PC-3 (cell line): ENCODE measurements around the gene ODC1. TPM values are rescaled to one million over a fixed set of nuclear protein-coding genes. Genes with fewer than 3 reads are reported as not detected.
A peak's percentile ranks its signal among the peaks of the same experiment; 100 is the strongest.

Experiments
- ATAC-seq: fragments of 200-7000 bp; cut with Tn5 transposase; 2 replicates; pipeline ENCODE4 v1.9.1; 2020; ENCODE audit warnings: mild to moderate bottlenecking, moderate library complexity
- BruUV-seq: library from RNA; stranded (reverse); fragments of 400-500 nt; replicated peaks from 2 replicates; lab custom pipeline; 2021; lab: Mats Ljungman, UMichigan
- CTCF ChIA-PET: fragments of 300-600 bp; sonication (Branson Sonifier 250); formaldehyde crosslinking; loops from one replicate; lab custom pipeline; 2022; ENCODE audit warnings: antibody characterized with exemption; lab: Charles Lee
- POLR2A ChIA-PET: fragments of 300-600 bp; sonication (Branson Sonifier 250); formaldehyde crosslinking; loops from one replicate; lab custom pipeline; 2022; ENCODE audit warnings: antibody characterized with exemption; ENCODE audit not compliant: unreplicated experiment; lab: Charles Lee
- DNase-seq: peaks from one replicate; pipeline ENCODE4 v3.0.0-alpha.2; 2015
- H2AFZ ChIP-seq: fragments of 300-600 bp; sonication (generic); 2 replicates; pipeline ENCODE4 v1.6.0; 2016; ENCODE audit warnings: antibody characterized with exemption, low read length
- H3F3A ChIP-seq: fragments of 300-600 bp; sonication (generic); one replicate; pipeline ENCODE4 v1.6.0; 2017; ENCODE audit warnings: antibody characterized with exemption, low read length, control low read depth, mild to moderate bottlenecking; ENCODE audit not compliant: unreplicated experiment
- H3K27ac ChIP-seq: fragments of 300-600 bp; sonication (generic); 2 replicates; pipeline ENCODE4 v1.5.1; 2016; ENCODE audit warnings: mild to moderate bottlenecking, low read length
- H3K27me3 ChIP-seq: fragments of 300-600 bp; sonication (generic); 2 replicates; pipeline ENCODE4 v1.6.1; 2016; ENCODE audit warnings: low read length, mixed read lengths
- H3K36me3 ChIP-seq: fragments of 300-600 bp; sonication (generic); 2 replicates; pipeline ENCODE4 v1.6.1; 2016; ENCODE audit warnings: low read depth, mixed run types, low read length, mixed read lengths
- H3K4me1 ChIP-seq: fragments of 300-600 bp; sonication (generic); 2 replicates; pipeline ENCODE4 v1.5.1; 2016; ENCODE audit warnings: low read length; ENCODE audit not compliant: insufficient read depth
- H3K4me2 ChIP-seq: fragments of 300-600 bp; sonication (generic); 2 replicates; pipeline ENCODE4 v1.6.0; 2016; ENCODE audit warnings: low read length
- H3K4me3 ChIP-seq: fragments of 300-600 bp; sonication (generic); 2 replicates; pipeline ENCODE4 v1.5.1; 2016; ENCODE audit warnings: mild to moderate bottlenecking, low read length, mixed read lengths
- H3K79me2 ChIP-seq: fragments of 300-600 bp; sonication (generic); 2 replicates; pipeline ENCODE4 v1.6.1; 2017; ENCODE audit warnings: low read length, mixed read lengths
- H3K9ac ChIP-seq: fragments of 300-600 bp; sonication (generic); 2 replicates; pipeline ENCODE4 v1.6.0; 2016; ENCODE audit warnings: mild to moderate bottlenecking, low read length
- H3K9me2 ChIP-seq: fragments of 300-600 bp; sonication (generic); replicated peaks from 2 replicates; pipeline ENCODE4 v1.6.1; 2016; ENCODE audit warnings: mixed run types, low read length, mixed read lengths
- H3K9me3 ChIP-seq: fragments of 300-600 bp; sonication (generic); 2 replicates; pipeline ENCODE4 v1.6.1; 2016; ENCODE audit warnings: low read length, mixed read lengths
- H4K20me1 ChIP-seq: fragments of 300-600 bp; sonication (generic); 2 replicates; pipeline ENCODE4 v1.6.1; 2016; ENCODE audit warnings: low read length, mixed read lengths
- CTCF ChIP-seq: fragments of 300-600 bp; sonication (generic); conservative IDR thresholded peaks from 2 replicates; pipeline ENCODE4 v1.5.1; 2017; ENCODE audit warnings: antibody characterized with exemption, low read depth, mild to moderate bottlenecking, low read length
- EZH2 ChIP-seq: fragments of 300-600 bp; sonication (generic); IDR thresholded peaks from one replicate; pipeline ENCODE4 v1.6.1; 2017; ENCODE audit warnings: antibody characterized with exemption, mild to moderate bottlenecking, low read length; ENCODE audit not compliant: unreplicated experiment
- EZH2phosphoT487 ChIP-seq: fragments of 300-600 bp; sonication (generic); IDR thresholded peaks from 2 replicates; pipeline ENCODE4 v1.6.1; 2018; ENCODE audit warnings: mild to moderate bottlenecking, antibody characterized with exemption, low read length, borderline replicate concordance
- intact Hi-C: fragments of 100-400 bp; cut with micrococcal nuclease; formaldehyde crosslinking; loops from 2 replicates; pipeline ENCODE4 v1.9.0; 2023
- total RNA-seq: library from RNA; depleted of rRNA; stranded (reverse); fragments of >200 nt; gene quantifications from 2 replicates; pipeline ENCODE4 v1.2.3, GENCODE V29; 2014

Gene ODC1
- total RNA-seq, 1 experiment from 2014 or later, result 712 TPM

DNA sequence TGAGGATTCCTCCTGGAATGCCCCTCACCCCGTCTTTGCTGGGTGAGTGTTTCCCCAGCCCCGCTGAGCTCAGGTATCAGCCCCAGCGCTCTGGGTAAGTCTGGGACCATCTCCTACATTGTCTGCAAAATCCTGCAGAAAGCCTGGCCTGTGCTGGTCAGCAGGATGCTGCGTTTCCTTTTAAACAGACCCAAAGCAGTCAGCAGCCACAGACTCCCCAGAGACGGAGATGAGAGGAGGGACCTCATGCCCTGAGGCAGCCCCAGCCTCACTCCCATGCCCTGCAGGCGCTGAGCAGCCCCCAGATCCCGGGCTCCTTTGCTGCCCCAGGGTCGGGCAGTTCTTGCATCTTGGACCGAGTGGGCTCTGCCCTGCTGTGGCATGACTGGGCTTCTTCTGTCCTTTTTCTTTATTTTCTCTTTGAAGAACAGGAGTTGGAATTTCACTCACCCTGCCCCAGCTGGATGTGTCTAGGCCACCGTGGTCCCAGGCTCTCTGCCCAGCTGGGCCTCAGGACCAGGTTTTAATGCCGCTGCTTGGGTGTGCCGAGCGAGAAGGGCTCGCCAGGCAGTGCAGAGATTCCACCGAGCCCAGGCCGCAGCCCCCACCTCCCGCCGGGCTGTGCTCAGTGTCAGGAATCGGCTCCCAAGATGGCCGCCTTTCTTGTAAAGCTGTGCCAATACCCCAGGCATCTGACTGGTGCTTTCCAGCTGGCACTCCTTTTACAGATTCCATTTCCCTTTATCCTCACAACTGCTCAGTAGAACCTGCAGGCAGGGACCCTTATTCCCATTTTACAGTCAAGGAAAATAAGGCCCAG, 43.6 kb downstream of the ODC1 start:
- Histone ChIP-seq H3K36me3 (peaks cover 36% of the 10 kb centered on the region; the same call in 1 of the 2 replicates), H3F3A (peaks cover 36% of the 10 kb centered on the region), H3K9me2 (no peaks in the 10 kb centered on the region), H2AFZ (no peak overlapping the region), H3K79me2 (peaks cover 72% of the 10 kb centered on the region), H3K4me2 (peak overlapping the region; percentile 60), H3K9ac (peak overlapping the region; percentile 88), H3K4me3 (no peak overlapping the region), H3K4me1 (peaks cover 91% of the 10 kb centered on the region), H3K27ac (peak overlapping the region; percentile 99), H3K27me3 (no peaks in the 10 kb centered on the region), H3K9me3 (no peaks in the 10 kb centered on the region), H4K20me1 (no peaks in the 10 kb centered on the region)
- ATAC-seq (no peak), DNase-seq (no peak)
- intact Hi-C loops, result loop anchor here (1.0 to 5.0 kb wide), 5 partner anchors 14 to 144 kb away; no protein-coding TSS in a partner anchor
- no TSS peak for BruUV-seq
- POLR2A ChIA-PET, result no interaction called here
- CTCF ChIA-PET, result interaction anchor here (0.6 kb wide), 1 partner anchor 99 kb away, joined by 3 read pairs; no protein-coding TSS in a partner anchor
- no peak for TF ChIP-seq EZH2phosphoT487
- no peak for TF ChIP-seq EZH2
- no peak for TF ChIP-seq CTCF

GRCh38 chr2:10402653-10403215, 45.4 kb downstream of the ODC1 start:
- TF ChIP-seq EZH2phosphoT487, result no peak
- no peak for TF ChIP-seq EZH2
- ATAC-seq (no peak; the same call in 1 of the 2 replicates), DNase-seq (no peak)
- H3K79me2 ChIP-seq, result peaks cover 66% of the 10 kb centered on the region
- H3K4me3 ChIP-seq, result no peak overlapping the region
- peak overlapping the region; percentile 48 for H3K9ac ChIP-seq
- H3K36me3 ChIP-seq, result peaks cover 47% of the 10 kb centered on the region
- H3K9me2 ChIP-seq, result no peaks in the 10 kb centered on the region
- H3K9me3 ChIP-seq, result no peaks in the 10 kb centered on the region
- ChIA-PET CTCF (interaction anchor here (0.5 kb wide), 1 partner anchor 138 kb away, joined by 3 read pairs; no protein-coding TSS in a partner anchor), POLR2A (no interaction called here)
- no peaks in the 10 kb centered on the region for H4K20me1 ChIP-seq
- peaks cover 73% of the 10 kb centered on the region for H3K4me1 ChIP-seq
- no peaks in the 10 kb centered on the region for H3K27me3 ChIP-seq
- no TSS peak for BruUV-seq
- no peak overlapping the region for H2AFZ ChIP-seq
- H3F3A ChIP-seq, result peaks cover 29% of the 10 kb centered on the region
- peak overlapping the region; percentile 23 for H3K4me2 ChIP-seq
- peak overlapping the region; percentile 99 for H3K27ac ChIP-seq
- intact Hi-C loops, result no loop called here

GRCh38 chr2:10402062-10402585, 46.0 kb downstream of the ODC1 start:
- ATAC-seq (peak; percentile 56), DNase-seq (peak; percentile 77)
- Histone ChIP-seq H3K4me2 (peak overlapping the region; percentile 23; the same call in 1 of the 2 replicates), H3K9me2 (no peaks in the 10 kb centered on the region), H3K79me2 (peaks cover 67% of the 10 kb centered on the region), H3K4me1 (peaks cover 67% of the 10 kb centered on the region), H3K36me3 (peaks cover 44% of the 10 kb centered on the region), H3K9me3 (no peaks in the 10 kb centered on the region), H3K9ac (peak overlapping the region; percentile 27; the same call in 1 of the 2 replicates), H2AFZ (no peak overlapping the region), H3K4me3 (no peak overlapping the region), H3K27ac (peak overlapping the region; percentile 99), H3K27me3 (no peaks in the 10 kb centered on the region), H3F3A (peaks cover 23% of the 10 kb centered on the region), H4K20me1 (no peaks in the 10 kb centered on the region)
- ChIA-PET CTCF (no interaction called here), POLR2A (no interaction called here)
- TF ChIP-seq EZH2phosphoT487 (no peak), EZH2 (no peak), CTCF (no peak)
- intact Hi-C loops, result no loop called here
- no TSS peak for BruUV-seq
